GM19035 (cell line): ENCODE data around the gene PARG.
"Not testable (repeated sequence)": the region's sequence is repeated elsewhere in the genome, so short reads cannot be mapped to it uniquely, and the experiment has no call there.

Source experiments
- ATAC-seq: cut with Tn5 transposase; IDR thresholded peaks from one replicate; pipeline ENCODE4 v1.9.1; 2021; ENCODE audit not compliant: unreplicated experiment

PARG gene

DNA sequence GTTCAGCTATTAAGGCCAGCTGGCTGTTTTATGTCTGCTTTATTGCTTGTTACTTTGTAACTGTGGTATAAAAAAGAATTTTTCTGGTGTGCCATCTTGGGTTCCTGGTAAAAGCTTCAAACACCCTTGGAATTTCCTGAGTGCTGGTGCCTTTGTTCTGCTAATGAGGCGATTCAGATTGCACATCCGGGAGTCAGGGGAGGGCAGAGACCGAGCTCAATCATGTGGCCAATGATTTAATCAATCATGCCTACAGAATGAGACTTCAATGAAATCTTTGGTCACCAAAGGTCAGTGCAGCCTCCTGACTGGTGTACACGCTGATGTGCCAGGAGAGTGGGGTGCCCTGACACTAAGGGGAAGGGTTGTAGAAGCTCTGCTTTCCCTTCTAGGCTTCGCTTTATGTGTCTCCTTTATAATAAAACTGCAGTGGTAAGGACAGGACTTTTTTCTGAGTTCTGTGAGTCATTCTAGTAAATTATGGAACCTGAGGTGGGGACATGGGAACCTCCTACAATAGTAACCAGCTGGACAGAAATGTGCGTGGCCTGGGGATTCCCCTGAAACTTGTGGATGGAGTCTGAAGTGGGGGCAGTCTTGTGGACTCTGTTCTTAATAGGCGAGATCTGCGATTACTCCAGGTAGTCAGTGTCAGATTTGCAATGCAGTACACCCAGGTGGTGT is 110.3 kb downstream of the PARG start:
- ATAC-seq = no peak

DNA sequence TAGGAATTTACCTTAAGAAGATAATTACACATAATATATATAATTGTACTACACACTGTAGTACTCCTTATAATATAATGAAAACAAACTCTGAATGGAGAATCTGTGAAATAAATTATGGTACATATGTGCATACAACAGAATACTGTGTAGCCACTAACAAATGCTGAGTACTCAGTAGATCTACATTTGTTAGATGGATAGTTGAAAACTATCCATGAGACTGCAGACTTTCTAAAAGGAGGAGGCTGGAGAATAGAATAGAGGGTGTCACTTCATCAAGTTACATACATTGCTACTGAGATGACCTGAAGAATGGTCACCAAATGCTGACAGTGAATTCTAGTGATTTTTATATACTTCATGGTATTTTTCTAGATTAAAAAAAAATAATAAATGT is 111.0 kb downstream of the PARG start:
- ATAC-seq = no peak

DNA sequence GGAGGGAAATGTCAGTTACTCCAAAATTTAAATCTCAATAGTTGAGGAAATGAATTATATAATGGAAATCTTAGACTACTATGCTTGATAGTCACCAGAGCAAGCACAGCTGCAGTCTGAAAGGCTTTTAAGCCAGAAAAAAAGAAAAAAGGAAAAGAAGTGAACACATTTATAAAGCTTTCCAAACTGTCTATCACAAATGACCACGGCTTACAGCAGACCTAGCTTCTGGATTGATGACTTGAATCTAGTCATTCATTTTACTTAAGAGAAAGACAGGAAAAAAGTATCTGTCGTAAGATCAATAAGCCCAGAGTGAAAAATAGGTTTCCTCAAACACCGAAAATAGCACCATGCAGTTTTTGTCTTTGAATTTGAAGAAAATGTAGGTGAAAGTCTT is 111.8 kb downstream of the PARG start:
- no peak for ATAC-seq

DNA sequence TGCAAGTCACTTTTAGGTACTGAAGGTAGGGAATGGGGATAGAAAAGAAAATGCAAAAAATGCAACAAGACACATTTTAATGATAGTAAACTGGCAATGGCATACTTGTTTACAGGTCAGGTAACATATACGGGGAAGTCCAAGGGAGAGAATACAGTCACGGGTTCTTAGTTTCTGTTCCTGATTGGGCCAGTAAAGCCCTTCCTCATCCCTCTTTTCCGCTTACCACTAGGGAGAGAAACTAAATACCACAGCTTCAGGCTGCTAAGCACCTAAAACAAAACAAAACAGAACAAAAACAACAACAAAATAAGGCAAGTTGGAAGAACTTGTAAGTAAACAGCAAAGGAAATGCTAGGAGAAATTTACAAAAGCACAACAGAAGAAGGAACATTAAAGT is 114.5 kb downstream of the PARG start:
- ATAC-seq = no peak

DNA sequence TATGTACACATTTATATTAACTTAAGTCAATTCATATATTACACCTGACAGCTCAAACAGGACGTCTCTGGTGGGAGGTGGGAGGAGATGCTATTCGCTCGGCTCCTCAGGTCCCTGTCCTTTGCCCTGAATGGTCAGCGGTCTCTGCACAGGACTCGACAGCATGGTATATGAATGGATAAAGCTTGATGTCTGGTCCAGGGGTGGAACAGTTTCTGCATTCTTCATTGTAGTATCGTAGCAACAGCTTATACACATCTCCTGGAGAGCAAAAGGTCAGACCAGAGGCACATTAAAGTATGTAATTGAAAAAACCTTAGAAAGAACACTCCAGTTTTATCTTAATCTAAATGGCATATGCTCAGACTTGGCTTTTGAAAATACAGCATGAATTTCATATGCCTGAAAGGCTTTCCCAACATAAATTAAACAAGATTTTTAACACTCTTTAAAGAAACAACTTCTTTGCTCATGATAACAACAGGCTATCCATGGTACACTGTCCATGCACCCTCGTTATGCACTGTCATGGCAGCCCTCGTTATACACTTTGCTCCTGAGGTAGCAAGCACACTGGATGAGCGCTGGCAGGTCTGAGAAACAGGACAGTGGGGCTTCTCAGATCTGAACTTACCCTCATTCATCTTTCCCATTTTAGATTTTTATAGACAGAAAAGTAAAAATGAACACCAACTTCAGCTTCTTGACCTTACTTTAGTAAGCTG is 122.4 kb downstream of the PARG start:
- ATAC-seq = no peak

DNA sequence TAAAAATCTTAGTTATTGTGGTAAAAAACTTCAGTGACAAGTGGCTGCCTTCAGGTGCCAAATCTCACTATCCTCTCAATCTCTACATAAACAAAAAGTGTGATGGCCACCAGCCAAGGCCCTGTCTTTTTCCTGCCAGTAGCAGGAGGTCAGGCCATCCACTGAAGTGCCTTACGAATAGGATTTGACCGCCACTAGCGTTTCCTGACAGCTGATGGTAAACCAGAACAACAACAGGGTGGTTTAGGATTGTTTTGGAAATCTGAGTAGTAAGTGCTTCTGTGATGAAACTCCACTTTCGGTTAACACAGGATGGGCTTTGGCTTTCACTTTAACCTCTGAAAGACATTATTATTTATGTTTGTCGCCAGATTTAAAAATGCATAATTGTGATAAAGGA is 124.0 kb downstream of the PARG start:
- no peak for ATAC-seq

DNA sequence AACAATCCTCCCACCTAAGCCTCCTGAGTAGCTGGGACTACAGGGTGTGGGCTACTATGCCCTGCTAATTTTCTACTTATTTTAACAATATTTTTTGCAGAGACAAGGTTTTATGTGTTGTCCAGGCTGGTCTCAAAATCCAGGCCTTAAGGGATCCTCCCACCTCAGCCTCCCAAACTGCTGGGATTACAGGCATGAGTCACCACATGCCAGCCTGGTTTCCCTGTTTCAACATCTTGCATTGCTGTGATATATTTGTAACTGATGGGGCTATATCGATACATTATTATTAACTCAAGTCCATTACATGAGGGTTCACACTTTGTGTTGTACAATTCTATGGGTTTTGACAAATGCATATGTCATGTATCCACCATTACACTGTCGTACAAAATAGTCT is 137.8 kb downstream of the PARG start:
- ATAC-seq = no peak

DNA sequence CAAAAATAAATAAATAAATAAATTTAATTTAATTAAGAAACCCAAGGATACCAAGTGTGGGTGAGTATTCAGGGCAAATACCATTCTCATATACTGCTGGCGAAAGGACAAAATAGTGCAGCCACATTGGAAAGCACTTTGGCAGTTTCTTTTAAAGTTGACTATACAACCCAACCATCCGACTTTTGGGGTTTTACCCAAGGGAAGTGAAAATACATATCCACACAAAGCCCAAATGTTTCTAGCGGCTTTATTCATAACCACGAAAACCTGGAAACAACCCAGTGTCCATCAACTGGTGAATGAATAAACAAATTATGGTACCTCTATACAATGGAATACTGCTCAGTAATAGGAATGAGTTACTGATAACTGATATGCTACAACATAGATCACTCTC is 143.6 kb downstream of the PARG start:
- ATAC-seq = no peak

DNA sequence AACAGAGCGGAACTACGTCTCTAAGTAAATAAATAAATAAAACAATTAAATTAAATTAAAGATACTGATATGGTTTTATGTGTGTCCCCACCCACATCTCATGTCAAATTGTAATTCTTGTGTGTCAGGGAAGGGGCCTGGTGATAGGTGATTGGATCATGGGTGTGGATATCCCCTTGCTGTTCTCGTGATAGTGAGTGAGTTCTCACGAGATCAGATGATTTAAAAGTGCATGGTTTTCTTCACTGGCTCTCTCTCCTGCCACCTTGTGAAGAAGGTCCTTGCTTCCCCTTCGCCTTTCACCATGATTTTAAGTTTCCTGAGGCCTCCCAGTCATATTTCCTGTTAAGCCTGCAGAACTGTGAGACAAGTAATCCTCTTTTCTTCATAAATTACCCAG is 150.7 kb downstream of the PARG start:
- no peak for ATAC-seq

DNA sequence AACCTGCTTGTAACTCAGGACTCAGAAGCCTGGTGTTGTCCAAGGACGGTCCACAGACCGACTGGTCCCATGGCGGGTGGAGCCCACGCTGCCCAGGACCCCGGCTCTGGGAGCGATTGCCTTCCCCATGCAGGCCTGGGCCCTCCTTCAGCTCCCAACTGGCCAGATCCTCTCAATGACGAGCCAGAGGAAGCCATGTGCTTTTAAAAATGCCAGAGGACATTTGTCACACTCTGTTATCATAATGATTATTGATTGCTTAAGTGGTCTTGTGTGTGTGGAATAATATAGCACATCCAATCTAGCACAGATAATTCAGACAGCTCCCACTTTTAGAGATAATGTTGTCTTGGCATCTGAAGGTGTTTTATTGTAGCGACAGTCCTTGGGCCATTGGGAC is 157.1 kb downstream of the PARG start:
- ATAC-seq = no peak

DNA sequence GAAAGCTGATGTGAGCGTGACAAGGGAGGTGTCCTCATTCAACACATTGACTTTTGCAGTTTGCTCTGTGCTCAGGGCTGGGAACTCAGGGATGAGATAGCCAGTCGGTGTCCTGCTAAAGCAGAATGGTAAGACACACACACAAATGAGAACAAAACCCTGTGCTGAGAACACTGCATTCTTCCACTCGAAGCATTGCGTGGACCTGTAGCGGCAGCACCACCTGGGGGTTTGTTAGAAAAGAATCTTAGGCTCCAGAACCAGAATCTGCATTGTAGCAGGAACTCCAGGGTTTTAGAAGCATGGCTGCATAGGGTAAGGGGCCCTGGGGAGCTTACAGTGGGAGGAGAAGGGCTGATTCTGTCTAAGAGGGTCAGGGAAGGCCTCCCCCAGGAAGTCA is 158.2 kb downstream of the PARG start:
- ATAC-seq = no peak

DNA sequence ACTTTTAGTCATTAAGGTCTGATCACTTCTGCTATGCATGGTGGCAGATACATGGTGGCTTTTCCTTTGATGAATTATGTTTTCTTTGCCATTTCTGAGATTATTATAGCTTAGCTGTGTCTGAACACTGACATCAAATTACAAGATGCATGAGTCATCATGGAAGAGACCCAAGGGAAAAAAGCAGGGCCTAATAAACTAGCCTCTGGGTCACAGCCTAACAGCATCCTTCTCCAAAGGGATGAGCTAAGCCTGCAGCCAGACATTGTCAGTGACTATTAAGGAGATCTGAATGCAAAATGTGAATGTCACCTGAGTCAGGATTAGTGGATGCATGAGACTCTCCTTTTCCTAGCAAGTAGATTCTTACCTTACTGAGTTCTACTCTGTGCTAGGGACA is 160.6 kb downstream of the PARG start:
- ATAC-seq = no peak

DNA sequence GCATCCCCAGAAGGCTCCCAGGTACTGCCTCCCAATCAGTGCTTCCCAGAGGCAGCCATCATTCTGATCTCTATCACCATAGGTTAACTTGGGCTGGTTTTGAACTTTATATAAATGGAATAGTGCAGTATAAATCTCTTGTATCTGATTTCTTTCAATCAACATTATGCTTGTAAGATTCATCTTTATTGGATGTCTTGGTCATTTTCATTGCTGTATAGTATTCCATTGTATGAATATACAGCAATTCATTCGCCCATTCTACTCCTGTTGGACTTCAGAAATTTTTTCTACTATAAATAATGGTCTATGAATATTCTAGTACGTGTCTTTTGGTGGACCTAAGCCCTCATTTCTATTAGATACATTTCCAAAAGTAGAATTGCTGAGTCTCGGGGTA is 163.6 kb downstream of the PARG start:
- no peak for ATAC-seq

DNA sequence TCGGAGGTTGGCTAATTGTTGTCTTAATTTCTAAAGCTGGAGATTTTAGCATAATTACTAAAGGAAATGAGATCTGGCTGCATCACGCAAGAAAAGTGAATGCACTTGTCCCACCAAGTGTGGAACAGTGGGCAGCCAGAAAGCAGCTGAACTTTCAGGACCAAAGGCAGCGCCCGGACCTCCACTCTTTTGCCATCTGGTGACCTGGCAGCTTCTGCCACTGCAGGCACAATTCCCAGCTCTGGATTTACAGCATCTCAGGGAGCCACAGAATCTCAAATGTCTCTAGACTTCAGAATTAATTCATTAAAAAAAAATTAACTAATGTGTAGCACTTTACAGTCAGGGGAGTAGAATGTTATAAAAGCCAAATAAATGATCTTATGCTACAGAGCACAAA is 165.0 kb downstream of the PARG start:
- ATAC-seq = no peak

DNA sequence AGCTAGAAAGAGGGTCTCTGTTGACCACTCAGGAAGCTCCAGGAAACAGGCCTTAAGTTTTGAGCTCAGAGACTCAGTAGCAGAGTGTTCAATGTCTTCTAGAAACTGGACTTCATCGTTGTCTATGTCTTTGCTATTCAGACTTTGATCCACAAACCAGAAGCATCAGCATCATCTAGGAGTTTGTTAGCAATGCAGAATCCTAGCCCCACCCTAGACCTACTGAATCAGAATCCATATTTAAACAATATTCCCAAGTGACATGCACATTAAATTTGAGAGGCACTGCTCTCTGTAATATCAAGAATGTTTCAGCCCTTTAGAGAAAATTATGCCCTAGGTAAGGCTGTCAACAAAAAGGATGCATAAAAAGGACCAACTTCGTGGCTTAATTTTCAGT is 166.8 kb downstream of the PARG start:
- ATAC-seq = no peak

DNA sequence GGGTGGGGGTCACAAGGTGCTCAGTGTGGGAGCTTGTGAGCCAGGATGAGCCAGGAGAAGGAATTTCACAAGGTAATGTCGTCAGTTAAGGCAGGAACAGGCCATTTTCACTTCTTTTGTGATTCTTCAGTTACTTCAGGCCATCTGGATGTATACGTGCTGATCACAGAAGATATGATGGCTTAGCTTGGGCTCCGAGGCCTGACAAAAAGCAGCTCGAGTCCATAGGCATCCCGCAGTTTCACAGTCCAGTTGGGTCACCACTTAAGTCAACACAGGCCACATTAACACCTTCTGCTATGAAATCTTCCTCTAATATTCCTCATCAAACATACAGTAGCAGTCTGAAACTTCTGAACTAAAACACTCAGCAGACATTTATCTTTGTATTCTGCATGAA is 168.9 kb downstream of the PARG start:
- ATAC-seq = not testable (repeated sequence)

DNA sequence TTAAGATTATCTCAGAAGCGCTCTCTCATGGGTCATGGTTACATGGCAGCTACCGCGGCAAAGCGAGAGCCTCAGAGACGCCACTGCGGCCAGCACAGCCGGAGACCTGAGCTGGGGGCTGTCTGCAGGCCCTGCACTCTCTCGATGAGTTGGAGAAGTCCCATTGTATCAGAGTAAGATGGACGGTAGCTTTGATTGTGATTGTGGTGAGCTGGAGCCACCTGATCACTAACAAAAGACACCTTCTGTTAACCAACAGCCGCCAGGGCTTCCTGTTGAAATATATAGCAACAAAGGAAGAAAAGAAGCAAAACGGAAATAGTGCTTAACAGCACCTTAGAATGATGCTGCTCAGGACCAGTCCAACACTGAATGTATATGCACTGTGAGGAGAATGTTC is 170.8 kb downstream of the PARG start:
- not testable (repeated sequence) for ATAC-seq

DNA sequence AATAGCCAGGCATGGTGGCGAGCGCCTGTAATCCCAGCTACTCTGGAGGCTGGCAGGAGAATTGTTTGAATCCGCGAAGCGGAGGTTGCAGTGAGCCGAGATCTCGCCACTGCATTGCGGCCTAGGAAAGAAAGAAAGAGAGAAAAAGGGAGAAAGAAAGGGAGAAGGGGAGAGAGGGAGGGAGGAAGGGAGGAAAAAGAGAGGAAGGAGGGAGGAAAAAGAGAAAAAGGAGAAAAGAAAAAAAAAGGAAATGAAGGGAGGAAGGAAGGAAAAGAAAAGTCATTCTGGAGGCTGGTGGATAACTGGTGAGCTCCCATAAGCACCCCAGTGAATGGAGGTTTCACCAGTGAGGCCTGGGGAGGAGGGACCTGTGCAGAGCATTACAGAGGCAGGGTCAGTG is 172.1 kb downstream of the PARG start:
- ATAC-seq = no peak

DNA sequence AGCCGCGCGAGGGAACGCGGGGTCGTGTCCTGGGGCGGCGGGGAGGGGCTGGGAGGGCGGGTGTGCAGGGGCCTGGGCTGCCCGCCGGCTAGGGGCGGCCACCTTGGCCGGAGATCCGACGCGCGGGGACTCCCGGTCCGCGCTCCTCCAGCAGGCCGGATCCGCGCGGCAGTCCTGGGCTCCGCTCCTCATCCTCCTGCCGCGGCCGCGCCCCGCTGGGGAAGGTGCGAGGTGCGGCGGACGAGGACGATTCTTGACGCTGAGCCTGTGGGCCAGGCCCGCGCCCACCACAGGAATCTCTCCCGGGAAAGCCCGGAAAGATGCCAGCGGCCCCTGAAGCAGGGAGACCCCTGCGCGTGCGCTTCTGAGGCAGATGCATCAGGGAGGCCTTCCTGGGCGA is 173.1 kb downstream of the PARG start:
- ATAC-seq = no peak

DNA sequence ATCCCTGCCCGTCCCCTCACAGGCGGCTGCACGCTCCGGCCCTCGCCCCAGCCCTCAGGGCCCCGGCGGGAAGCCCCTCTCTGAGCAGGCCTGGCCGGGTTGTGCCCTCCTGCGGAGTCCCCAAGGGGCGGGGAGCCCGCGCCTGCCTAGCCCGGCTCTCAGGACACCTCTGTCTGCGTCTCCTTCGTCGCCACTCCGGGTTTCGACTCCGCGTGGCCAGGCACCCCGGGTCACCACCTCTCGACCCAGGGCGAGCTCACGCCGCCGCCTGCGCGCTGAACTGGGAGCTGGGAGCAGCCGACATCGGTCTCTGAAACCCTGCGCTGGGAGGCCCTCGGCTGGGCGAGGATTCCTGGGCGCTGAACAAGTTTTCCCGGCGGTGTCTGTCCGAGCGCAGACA is 173.5 kb downstream of the PARG start:
- no peak for ATAC-seq
